HepG2 (cell line): Measurements from ENCODE around the gene SH3GL2. TPM values are rescaled to one million over a fixed set of nuclear protein-coding genes. Genes with fewer than 3 reads are reported as not detected.

Experiments
- ATAC-seq: fragments of 200-7000 bp; cut with Tn5 transposase; 3 replicates; pipeline ENCODE4 v1.9.1; 2020; ENCODE audit warnings: mild to moderate bottlenecking, moderate library complexity
- BruUV-seq: library from RNA; stranded (reverse); fragments of 400-500 nt; replicated peaks from 2 replicates; lab custom pipeline; 2021; lab: Mats Ljungman, UMichigan
- CTCF ChIA-PET: fragments of 300-600 bp; formaldehyde crosslinking; extraction: SDS; loops from one replicate; lab custom pipeline; 2021; ENCODE audit warnings: low total read pairs, inconsistent platforms, low intra/inter-chr PET ratio; lab: Yijun Ruan, JAX
- POLR2A ChIA-PET: fragments of 350-600 bp; sonication (Branson Sonifier 250); formaldehyde crosslinking; loops from one replicate; lab custom pipeline; 2020; ENCODE audit warnings: antibody characterized with exemption, inconsistent platforms; lab: Yijun Ruan, JAX
- DNase-seq: peaks from one replicate; pipeline ENCODE4 v3.0.0-alpha.2; 2015; ENCODE audit warnings: low spot score
- FAIRE-seq: peaks from 3 replicates; lab custom pipeline; 2011; peaks lifted over from hg19 to GRCh38; lab: Jason Lieb, UNC
- H2AFZ ChIP-seq: one replicate; pipeline ENCODE4 v1.6.1; 2011; ENCODE audit warnings: low read length, inconsistent platforms
- H3K27ac ChIP-seq: fragments of 300-600 bp; 3 replicates; pipeline ENCODE4 v1.8.0; 2011; ENCODE audit warnings: mixed run types, mild to moderate bottlenecking, mixed read lengths, low read length, inconsistent platforms; ENCODE audit not compliant: insufficient read depth; ENCODE audit errors: extremely low read length
- H3K27me3 ChIP-seq, 2 experiments: fragments of 200-600 bp in 1 of 2; 2 replicates in 1 of 2; 3 replicates in 1 of 2; pipeline versions ENCODE4 v1.6.0 to v1.8.0; 2011; ENCODE audit warnings: low read length in 2 of 2, mild to moderate bottlenecking in 2 of 2, moderate library complexity in 2 of 2, inconsistent platforms in 1 of 2; ENCODE audit not compliant: insufficient read depth in 2 of 2, control insufficient read depth in 1 of 2
- H3K36me3 ChIP-seq, 2 experiments: fragments of 200-600 bp in 1 of 2; replicated peaks in 1 of 2; 2 replicates in 1 of 2; 3 replicates in 1 of 2; pipeline versions ENCODE4 v1.5.1 to v1.8.0; 2011; ENCODE audit warnings: low read length in 2 of 2, inconsistent platforms in 1 of 2; ENCODE audit not compliant: insufficient read depth in 2 of 2, control insufficient read depth in 1 of 2
- H3K4me1 ChIP-seq: 2 replicates; pipeline ENCODE4 v1.5.1; 2012; ENCODE audit warnings: low read length, inconsistent platforms; ENCODE audit not compliant: insufficient read depth
- H3K4me2 ChIP-seq: 2 replicates; pipeline ENCODE4 v1.6.0; 2011; ENCODE audit warnings: low read depth, low read length, inconsistent platforms
- H3K4me3 ChIP-seq, 3 experiments: fragments of 200-600 bp in 1 of 3; sonication (generic), shearing (Covaris generic) in 1 of 3; replicated peaks in 1 of 3; 2 replicates each; pipeline ENCODE4 v1.5.1; 2011 to 2016; ENCODE audit warnings: low read length in 3 of 3, inconsistent platforms in 2 of 3, low read depth in 2 of 3, mild to moderate bottlenecking in 2 of 3, control low read depth in 1 of 3, mixed read lengths in 1 of 3; ENCODE audit not compliant: insufficient read depth in 1 of 3
- H3K79me2 ChIP-seq: one replicate; pipeline ENCODE4 v1.6.1; 2011; ENCODE audit warnings: low read length, inconsistent platforms; ENCODE audit not compliant: insufficient read depth
- H3K9ac ChIP-seq: 2 replicates; pipeline ENCODE4 v1.6.0; 2011; ENCODE audit warnings: mild to moderate bottlenecking, low read depth, low read length, inconsistent platforms; ENCODE audit not compliant: insufficient read depth
- H3K9me3 ChIP-seq: 2 replicates; pipeline ENCODE4 v1.5.1; 2012; ENCODE audit warnings: mild to moderate bottlenecking, low read length
- H4K20me1 ChIP-seq: 2 replicates; pipeline ENCODE4 v1.6.0; 2011; ENCODE audit warnings: inconsistent platforms, mild to moderate bottlenecking, low read length, moderate library complexity; ENCODE audit not compliant: insufficient read depth
- ATF7 ChIP-seq, 2 experiments: fragments of 450-650 bp in 1 of 2; sonication (generic) in 1 of 2; formaldehyde crosslinking in 1 of 2; IDR thresholded peaks; 2 replicates each; pipeline versions ENCODE4 v1.4.0 to v1.6.1; 2016 to 2020; ENCODE audit warnings: antibody characterized with exemption in 1 of 2, mild to moderate bottlenecking in 1 of 2, missing genetic modification reagents in 1 of 2
- CREB1 ChIP-seq, 2 experiments: fragments of 450-650 bp in 1 of 2; IDR thresholded peaks; 2 replicates each; pipeline ENCODE4 v1.6.1; 2016 to 2017; ENCODE audit warnings: control low read depth in 1 of 2, mild to moderate bottlenecking in 1 of 2, missing compliant biosample characterization in 1 of 2, missing genetic modification characterization in 1 of 2
- CREM ChIP-seq, 2 experiments: sonication (generic) in 1 of 2; formaldehyde crosslinking in 1 of 2; IDR thresholded peaks; 2 replicates each; pipeline versions ENCODE4 v1.4.0 to v1.6.1; 2016 to 2020; ENCODE audit warnings: antibody characterized with exemption in 1 of 2, mild to moderate bottlenecking in 1 of 2, missing genetic modification reagents in 1 of 2
- MEIS2 ChIP-seq: sonication (generic); formaldehyde crosslinking; IDR thresholded peaks from 2 replicates; pipeline ENCODE4 v1.9.0; 2021; ENCODE audit warnings: mild to moderate bottlenecking, missing genetic modification reagents
- MTA3 ChIP-seq: sonication (generic); formaldehyde crosslinking; IDR thresholded peaks from 2 replicates; pipeline ENCODE4 v1.4.0; 2020; ENCODE audit warnings: missing genetic modification reagents
- NRL ChIP-seq: sonication (generic); formaldehyde crosslinking; IDR thresholded peaks from 2 replicates; pipeline ENCODE4 v1.5.0; 2020; ENCODE audit warnings: missing genetic modification reagents, mild to moderate bottlenecking, moderate library complexity, borderline replicate concordance
- YEATS4 ChIP-seq: sonication (generic); formaldehyde crosslinking; IDR thresholded peaks from 2 replicates; pipeline ENCODE4 v1.4.0; 2020; ENCODE audit warnings: missing genetic modification reagents, borderline replicate concordance
- ZNF773 ChIP-seq: sonication (generic); formaldehyde crosslinking; IDR thresholded peaks from 2 replicates; pipeline ENCODE4 v1.4.0; 2020; ENCODE audit warnings: missing genetic modification reagents, borderline replicate concordance
- ZNF777 ChIP-seq: sonication (generic); formaldehyde crosslinking; IDR thresholded peaks from 2 replicates; pipeline ENCODE4 v1.4.0; 2020; ENCODE audit warnings: missing genetic modification reagents
- ZNF883 ChIP-seq: sonication (generic); formaldehyde crosslinking; IDR thresholded peaks from 2 replicates; pipeline ENCODE4 v1.5.1; 2020; ENCODE audit warnings: mild to moderate bottlenecking, missing genetic modification reagents; ENCODE audit errors: not compliant biosample characterization
- WGBS: methylation state at CpG from one replicate; pipeline ENCODE4 v1.1.6; 2017; ENCODE audit warnings: low lambda C conversion rate; 5-methylcytosine and 5-hydroxymethylcytosine counted together
- in situ Hi-C: cut with HindIII; loops from 2 replicates; pipeline ENCODE4 v1.10.0; 2017; ENCODE audit warnings: low pct_unique_long_range_greater_than_20kb; ENCODE audit not compliant: extremely low pct_ligation_motif_present
- intact Hi-C: fragments of 100-400 bp; cut with micrococcal nuclease; formaldehyde crosslinking; loops from one replicate; pipeline ENCODE4 v1.10.0; 2022; ENCODE audit not compliant: unreplicated experiment
- polyA plus RNA-seq, 8 experiments: library from polyadenylated mRNA; depleted of rRNA in 3 of 8; stranded (reverse) in 7 of 8; unstranded in 1 of 8; fragments of >200 nt; fragmentation: Illumina TruSeq in 4 of 8; extraction: Trizol in 4 of 8; gene quantifications; 2 replicates each; pipeline versions ENCODE4 v1.2.1 to v1.2.3, GENCODE V29; 2011 to 2016; ENCODE audit warnings: low read depth in 4 of 8, missing spikeins in 1 of 8, mixed read lengths in 1 of 8; ENCODE audit not compliant: insufficient read depth in 1 of 8
- total RNA-seq, 5 experiments: library from RNA; depleted of rRNA; stranded (reverse); fragments of >200 nt; fragmentation: Illumina TruSeq; extraction: Trizol; gene quantifications; 2 replicates each; pipeline ENCODE4 v1.2.3, GENCODE V29; 2016; ENCODE audit warnings: low read depth in 1 of 5
- TF ChIP-seq, protein P1 (sequence below): sonication (generic); formaldehyde crosslinking; IDR thresholded peaks from 2 replicates; pipeline ENCODE4 v1.4.0; 2020; ENCODE audit warnings: missing genetic modification reagents
- TF ChIP-seq, protein P2 (sequence below): IDR thresholded peaks from 2 replicates; pipeline ENCODE4 v1.6.1; 2016; ENCODE audit warnings: low read depth, borderline replicate concordance
- TF ChIP-seq, protein P3 (sequence below): sonication (generic); formaldehyde crosslinking; IDR thresholded peaks from 2 replicates; pipeline ENCODE4 v1.8.1; 2023; ENCODE audit warnings: mild to moderate bottlenecking, missing genetic modification reagents

SH3GL2 gene
- total and polyA plus RNA-seq, 2 of the 13 experiments (the other 11 are each of a cell fraction or from before 2014, with no cell fraction given), result 0.04 TPM; not detected in 1

DNA sequence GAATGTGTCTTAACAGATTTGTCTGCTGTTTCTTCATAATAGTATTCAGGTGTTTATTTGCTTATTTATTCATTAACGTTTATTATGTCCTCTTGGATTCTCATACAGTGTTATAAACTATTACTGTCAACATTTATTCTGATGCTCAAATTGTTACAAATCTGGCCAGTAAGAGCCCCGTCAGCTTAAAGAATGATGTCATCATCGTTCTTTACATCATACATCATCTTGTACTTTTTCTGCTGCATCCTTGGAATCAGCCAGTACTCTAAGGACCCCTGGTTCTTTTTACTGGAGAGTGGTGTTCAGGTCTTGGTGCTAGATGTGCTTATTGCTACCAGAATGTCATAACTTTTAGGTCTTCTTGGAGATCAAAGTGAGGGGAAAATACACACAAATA, 86.6 kb downstream of the SH3GL2 start:
- ATAC-seq (no peak), DNase-seq (no peak), FAIRE-seq (no peak)
- H3K9me3 ChIP-seq, result no peaks in the 10 kb centered on the region
- intact Hi-C loops (no loop called here), in situ Hi-C loops (no loop called here)
- H3K27ac ChIP-seq, result no peak overlapping the region
- CTCF ChIA-PET, result no interaction called here
- no peak overlapping the region for H2AFZ ChIP-seq
- no peaks in the 10 kb centered on the region for H3K79me2 ChIP-seq
- 1% methylated on average over 3 of the region's 3 CpGs for WGBS
- POLR2A ChIA-PET, result no interaction called here
- no TSS peak for BruUV-seq
- no peak overlapping the region for H3K4me3 ChIP-seq
- TF ChIP-seq MTA3 (CRISPR knock-in tag), result no peak
- peak; percentile 94 for TF ChIP-seq ATF7 (IDR thresholded peaks at IDR 0.05)
- TF ChIP-seq ATF7 (CRISPR knock-in tag; IDR thresholded peaks at IDR 0.05), result no peak
- TF ChIP-seq, protein P1, sequence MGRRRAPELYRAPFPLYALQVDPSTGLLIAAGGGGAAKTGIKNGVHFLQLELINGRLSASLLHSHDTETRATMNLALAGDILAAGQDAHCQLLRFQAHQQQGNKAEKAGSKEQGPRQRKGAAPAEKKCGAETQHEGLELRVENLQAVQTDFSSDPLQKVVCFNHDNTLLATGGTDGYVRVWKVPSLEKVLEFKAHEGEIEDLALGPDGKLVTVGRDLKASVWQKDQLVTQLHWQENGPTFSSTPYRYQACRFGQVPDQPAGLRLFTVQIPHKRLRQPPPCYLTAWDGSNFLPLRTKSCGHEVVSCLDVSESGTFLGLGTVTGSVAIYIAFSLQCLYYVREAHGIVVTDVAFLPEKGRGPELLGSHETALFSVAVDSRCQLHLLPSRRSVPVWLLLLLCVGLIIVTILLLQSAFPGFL (CRISPR knock-in tag), result no peak
- TF ChIP-seq CREB1 (IDR thresholded peaks at IDR 0.05), result 0 out of 2 replicates have a peak, but pooled peaks have one; percentile 44
- no peak for TF ChIP-seq CREB1 (CRISPR knock-in tag; IDR thresholded peaks at IDR 0.05)
- no peaks in the 10 kb centered on the region for H4K20me1 ChIP-seq
- no peak overlapping the region for H3K4me2 ChIP-seq
- no peaks in the 10 kb centered on the region for H3K27me3 ChIP-seq
- H3K4me1 ChIP-seq, result no peaks in the 10 kb centered on the region
- H3K9ac ChIP-seq, result no peak overlapping the region
- no peaks in the 10 kb centered on the region for H3K36me3 ChIP-seq

DNA sequence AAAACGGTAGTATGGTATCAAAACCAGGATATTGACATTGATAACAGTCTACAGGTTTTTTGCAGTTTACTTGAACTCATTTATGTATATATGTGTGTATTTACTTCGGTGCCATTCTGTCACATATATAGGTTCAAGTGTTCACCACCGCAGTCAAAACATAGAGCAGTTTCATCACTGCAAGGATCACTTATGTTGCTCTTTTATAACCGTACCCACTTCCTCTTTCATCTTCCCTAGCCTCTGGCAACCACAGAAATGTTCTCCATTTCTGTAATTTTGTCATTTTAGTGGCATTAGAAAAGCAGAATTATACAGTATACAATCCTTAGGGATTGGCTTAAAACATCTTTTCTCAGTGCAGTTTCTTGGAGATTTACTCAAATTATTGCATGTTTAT, 90.3 kb downstream of the SH3GL2 start:
- H4K20me1 ChIP-seq, result no peaks in the 10 kb centered on the region
- in situ Hi-C loops (no loop called here), intact Hi-C loops (no loop called here)
- H3K4me2 ChIP-seq, result no peak overlapping the region
- no peak overlapping the region for H3K4me3 ChIP-seq
- FAIRE-seq, result no peak
- no peaks in the 10 kb centered on the region for H3K27me3 ChIP-seq
- no peaks in the 10 kb centered on the region for H3K9me3 ChIP-seq
- CTCF ChIA-PET, result no interaction called here
- no peak for DNase-seq
- no peak for ATAC-seq
- BruUV-seq, result no TSS peak
- no peaks in the 10 kb centered on the region for H3K36me3 ChIP-seq
- POLR2A ChIA-PET, result no interaction called here
- TF ChIP-seq, protein P2, sequence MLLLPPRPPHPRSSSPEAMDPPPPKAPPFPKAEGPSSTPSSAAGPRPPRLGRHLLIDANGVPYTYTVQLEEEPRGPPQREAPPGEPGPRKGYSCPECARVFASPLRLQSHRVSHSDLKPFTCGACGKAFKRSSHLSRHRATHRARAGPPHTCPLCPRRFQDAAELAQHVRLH, result no peak
- TF ChIP-seq MEIS2 (CRISPR knock-in tag) (no peak), ZNF773 (CRISPR knock-in tag) (no peak), ZNF883 (no peak), NRL (CRISPR knock-in tag) (no peak), CREM (IDR thresholded peaks at IDR 0.05) (no peak), CREM (CRISPR knock-in tag; IDR thresholded peaks at IDR 0.05) (no peak), YEATS4 (CRISPR knock-in tag) (no peak), ZNF777 (CRISPR knock-in tag) (no peak)
- TF ChIP-seq, protein P3, sequence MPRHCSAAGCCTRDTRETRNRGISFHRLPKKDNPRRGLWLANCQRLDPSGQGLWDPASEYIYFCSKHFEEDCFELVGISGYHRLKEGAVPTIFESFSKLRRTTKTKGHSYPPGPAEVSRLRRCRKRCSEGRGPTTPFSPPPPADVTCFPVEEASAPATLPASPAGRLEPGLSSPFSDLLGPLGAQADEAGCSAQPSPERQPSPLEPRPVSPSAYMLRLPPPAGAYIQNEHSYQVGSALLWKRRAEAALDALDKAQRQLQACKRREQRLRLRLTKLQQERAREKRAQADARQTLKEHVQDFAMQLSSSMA (CRISPR knock-in tag), result no peak
- H3K9ac ChIP-seq, result no peak overlapping the region
- WGBS, result 4% methylated on average over 4 of the region's 4 CpGs
- no peaks in the 10 kb centered on the region for H3K79me2 ChIP-seq
- H3K4me1 ChIP-seq, result no peaks in the 10 kb centered on the region
- H2AFZ ChIP-seq, result no peak overlapping the region
- H3K27ac ChIP-seq, result no peak overlapping the region
